DND-41 (cell line): ENCODE results near the gene ACTR2.

Source experiments
- CTCF ChIP-seq: IDR thresholded peaks from 2 replicates; pipeline ENCODE4 v1.5.1; 2012; ENCODE audit warnings: borderline replicate concordance, low read length, moderate library complexity, mild to moderate bottlenecking; ENCODE audit not compliant: poor library complexity, severe bottlenecking; ENCODE audit errors: extremely low read depth
- EZH2 ChIP-seq: IDR thresholded peaks from 3 replicates; pipeline ENCODE4 v1.6.1; 2012; ENCODE audit warnings: borderline replicate concordance, low read depth, mild to moderate bottlenecking, moderate library complexity, low read length, inconsistent platforms; ENCODE audit not compliant: severe bottlenecking

GRCh38 chr2:65305934-65306333, 78.3 kb downstream of the ACTR2 start:
- no peak for TF ChIP-seq CTCF
- no peak for TF ChIP-seq EZH2
